MM.1S (cell line): ENCODE measurements around the gene GOT2.

Experiments
- DNase-seq: peaks from one replicate; pipeline ENCODE4 v3.0.0-alpha.2; 2015
- H2AFZ ChIP-seq: fragments of 300-600 bp; sonication (generic); 2 replicates; pipeline ENCODE4 v1.6.0; 2016; ENCODE audit warnings: antibody characterized with exemption, low read length
- H3F3A ChIP-seq: fragments of 300-600 bp; sonication (generic); 2 replicates; pipeline ENCODE4 v1.6.1; 2016; ENCODE audit warnings: mild to moderate bottlenecking, antibody characterized with exemption, low read length, moderate library complexity, mixed read lengths; ENCODE audit not compliant: insufficient read depth
- H3K27ac ChIP-seq: fragments of 300-600 bp; sonication (generic); 2 replicates; pipeline ENCODE4 v1.5.1; 2016; ENCODE audit warnings: mild to moderate bottlenecking, low read length
- H3K27me3 ChIP-seq: fragments of 300-600 bp; sonication (generic); replicated peaks from 2 replicates; pipeline ENCODE4 v1.6.0; 2016; ENCODE audit warnings: low read length; ENCODE audit not compliant: insufficient read depth
- H3K36me3 ChIP-seq: fragments of 300-600 bp; sonication (generic); replicated peaks from 2 replicates; pipeline ENCODE4 v1.6.1; 2016; ENCODE audit warnings: mild to moderate bottlenecking, low read length, mixed read lengths; ENCODE audit not compliant: insufficient read depth
- H3K4me1 ChIP-seq: fragments of 300-600 bp; sonication (generic); 2 replicates; pipeline ENCODE4 v1.6.1; 2016; ENCODE audit warnings: low read length, mixed read lengths
- H3K4me2 ChIP-seq: fragments of 300-600 bp; sonication (generic); 2 replicates; pipeline ENCODE4 v1.6.0; 2016; ENCODE audit warnings: low read depth, low read length
- H3K4me3 ChIP-seq: fragments of 300-600 bp; sonication (generic); 2 replicates; pipeline ENCODE4 v1.5.1; 2016; ENCODE audit warnings: low read length, mixed read lengths
- H3K79me2 ChIP-seq: fragments of 300-600 bp; sonication (generic); 2 replicates; pipeline ENCODE4 v1.6.1; 2016; ENCODE audit warnings: mixed run types, low read length, mixed read lengths
- H3K9ac ChIP-seq: fragments of 300-600 bp; sonication (generic); 2 replicates; pipeline ENCODE4 v1.6.1; 2016; ENCODE audit warnings: low read length, mixed read lengths
- H3K9me2 ChIP-seq: fragments of 300-600 bp; sonication (generic); replicated peaks from 2 replicates; pipeline ENCODE4 v1.6.1; 2016; ENCODE audit warnings: mild to moderate bottlenecking, low read length, mixed read lengths; ENCODE audit not compliant: insufficient read depth
- H3K9me3 ChIP-seq: fragments of 300-600 bp; sonication (generic); replicated peaks from 2 replicates; pipeline ENCODE4 v1.6.1; 2016; ENCODE audit warnings: mild to moderate bottlenecking, low read length, mixed read lengths; ENCODE audit not compliant: insufficient read depth
- H4K20me1 ChIP-seq: fragments of 300-600 bp; sonication (generic); 2 replicates; pipeline ENCODE4 v1.6.1; 2016; ENCODE audit warnings: mild to moderate bottlenecking, low read length, moderate library complexity, mixed read lengths; ENCODE audit not compliant: insufficient read depth
- EZH2 ChIP-seq: fragments of 300-600 bp; sonication (generic); optimal IDR thresholded peaks from 2 replicates; pipeline ENCODE3; 2017; ENCODE audit warnings: low read depth, mild to moderate bottlenecking, antibody characterized with exemption, low read length, mixed read lengths
- EZH2phosphoT487 ChIP-seq: fragments of 300-600 bp; sonication (generic); IDR thresholded peaks from 2 replicates; pipeline ENCODE4 v1.6.1; 2018; ENCODE audit warnings: antibody characterized with exemption, low read length
- TF ChIP-seq, protein P1 (sequence below): fragments of 300-600 bp; sonication (generic); IDR thresholded peaks from 2 replicates; pipeline ENCODE4 v1.5.1; 2016; ENCODE audit warnings: antibody characterized with exemption, low read length, mixed read lengths

Gene GOT2

GRCh38 chr16:58727028-58727781, 6.9 kb downstream of the GOT2 start:
- no peak for TF ChIP-seq EZH2phosphoT487
- TF ChIP-seq, protein P1, sequence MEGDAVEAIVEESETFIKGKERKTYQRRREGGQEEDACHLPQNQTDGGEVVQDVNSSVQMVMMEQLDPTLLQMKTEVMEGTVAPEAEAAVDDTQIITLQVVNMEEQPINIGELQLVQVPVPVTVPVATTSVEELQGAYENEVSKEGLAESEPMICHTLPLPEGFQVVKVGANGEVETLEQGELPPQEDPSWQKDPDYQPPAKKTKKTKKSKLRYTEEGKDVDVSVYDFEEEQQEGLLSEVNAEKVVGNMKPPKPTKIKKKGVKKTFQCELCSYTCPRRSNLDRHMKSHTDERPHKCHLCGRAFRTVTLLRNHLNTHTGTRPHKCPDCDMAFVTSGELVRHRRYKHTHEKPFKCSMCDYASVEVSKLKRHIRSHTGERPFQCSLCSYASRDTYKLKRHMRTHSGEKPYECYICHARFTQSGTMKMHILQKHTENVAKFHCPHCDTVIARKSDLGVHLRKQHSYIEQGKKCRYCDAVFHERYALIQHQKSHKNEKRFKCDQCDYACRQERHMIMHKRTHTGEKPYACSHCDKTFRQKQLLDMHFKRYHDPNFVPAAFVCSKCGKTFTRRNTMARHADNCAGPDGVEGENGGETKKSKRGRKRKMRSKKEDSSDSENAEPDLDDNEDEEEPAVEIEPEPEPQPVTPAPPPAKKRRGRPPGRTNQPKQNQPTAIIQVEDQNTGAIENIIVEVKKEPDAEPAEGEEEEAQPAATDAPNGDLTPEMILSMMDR, result no peak
- no peak for TF ChIP-seq EZH2
- no peaks in the 10 kb centered on the region; the same call in 1 of the 2 replicates for H4K20me1 ChIP-seq
- no peaks in the 10 kb centered on the region for H3K9me3 ChIP-seq
- H3K36me3 ChIP-seq, result no peaks in the 10 kb centered on the region
- H3K4me3 ChIP-seq, result no peak overlapping the region
- H3K4me1 ChIP-seq, result no peaks in the 10 kb centered on the region
- H3K79me2 ChIP-seq, result peaks cover 72% of the 10 kb centered on the region
- no peak overlapping the region for H3K9ac ChIP-seq
- no peak overlapping the region for H2AFZ ChIP-seq
- H3K4me2 ChIP-seq, result no peak overlapping the region
- no peaks in the 10 kb centered on the region for H3K27me3 ChIP-seq
- no peaks in the 10 kb centered on the region for H3F3A ChIP-seq
- H3K9me2 ChIP-seq, result no peaks in the 10 kb centered on the region
- no peak overlapping the region for H3K27ac ChIP-seq
- DNase-seq, result no peak

DNA sequence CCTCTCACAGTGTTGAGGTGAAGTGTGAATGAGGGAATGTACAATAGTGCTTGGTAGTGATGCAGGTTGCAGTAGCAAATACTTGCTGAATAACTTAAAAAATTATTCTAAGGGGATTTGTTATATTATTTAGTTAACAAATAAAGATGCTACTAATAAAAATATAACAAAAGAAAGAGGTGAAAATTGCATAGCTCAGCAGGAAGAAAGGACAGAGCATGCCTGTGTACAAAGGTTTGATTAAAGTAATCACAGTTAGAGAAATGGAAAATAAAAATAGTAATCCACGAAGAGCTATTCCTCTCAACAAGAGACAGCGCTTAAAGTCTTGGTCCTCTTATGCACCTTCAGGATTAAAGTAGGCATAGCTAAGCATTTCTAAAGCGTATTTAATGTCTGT, 11.0 kb downstream of the GOT2 start:
- DNase-seq, result no peak
- Histone ChIP-seq H3K9ac (no peak overlapping the region), H3K9me3 (no peaks in the 10 kb centered on the region), H3K79me2 (peaks cover 39% of the 10 kb centered on the region), H3K4me2 (no peak overlapping the region), H3K4me3 (no peak overlapping the region), H3K27me3 (no peaks in the 10 kb centered on the region), H3F3A (no peaks in the 10 kb centered on the region), H4K20me1 (no peaks in the 10 kb centered on the region), H3K27ac (no peak overlapping the region), H3K36me3 (peaks cover 6% of the 10 kb centered on the region; the same call in 1 of the 2 replicates), H3K9me2 (no peaks in the 10 kb centered on the region), H2AFZ (no peak overlapping the region), H3K4me1 (no peaks in the 10 kb centered on the region)
- TF ChIP-seq, protein P1, result no peak
- no peak for TF ChIP-seq EZH2phosphoT487
- TF ChIP-seq EZH2, result no peak

GRCh38 chr16:58717994-58718393, 16.1 kb downstream of the GOT2 start:
- no peak overlapping the region for H3K27ac ChIP-seq
- no peak for DNase-seq
- no peaks in the 10 kb centered on the region for H3F3A ChIP-seq
- H3K4me3 ChIP-seq, result no peak overlapping the region
- H3K4me1 ChIP-seq, result no peaks in the 10 kb centered on the region
- H3K9ac ChIP-seq, result no peak overlapping the region
- no peak overlapping the region for H3K4me2 ChIP-seq
- peaks cover 9% of the 10 kb centered on the region; the same call in 1 of the 2 replicates for H3K36me3 ChIP-seq
- no peaks in the 10 kb centered on the region for H3K27me3 ChIP-seq
- H3K9me3 ChIP-seq, result no peaks in the 10 kb centered on the region
- no peaks in the 10 kb centered on the region for H3K9me2 ChIP-seq
- 0 out of 2 replicates have a peak, but pooled peaks cover 6% of the 10 kb centered on the region for H3K79me2 ChIP-seq
- H4K20me1 ChIP-seq, result no peaks in the 10 kb centered on the region
- TF ChIP-seq, protein P1, result no peak
- no peak overlapping the region for H2AFZ ChIP-seq
